Activated T-helper 9 cell treated with anti-CD3 and anti-CD28 coated beads, Interleukin-2, amount 50 U/mL, for 16 hours (primary cell): ENCODE measurements around the gene MUC4.
"Not testable (repeated sequence)": the region's sequence is repeated elsewhere in the genome, so short reads cannot be mapped to it uniquely, and the experiment has no call there.

Experiments
- DNase-seq: peaks from one replicate; pipeline ENCODE4 v3.0.0-alpha.2; 2020; ENCODE audit warnings: low read depth

Gene MUC4

GRCh38 chr3:195738274-195739044 lies 73.3 kb downstream of the MUC4 start:
- no peak for DNase-seq

GRCh38 chr3:195737782-195738181 lies 73.9 kb downstream of the MUC4 start:
- DNase-seq, result not testable (repeated sequence)

- DNase-seq, result no peak
Observed at GRCh38 chr3:195736866-195737490, 74.8 kb downstream of the MUC4 start.

- no peak for DNase-seq
Observed at GRCh38 chr3:195735036-195735695, 76.6 kb downstream of the MUC4 start.

GRCh38 chr3:195732940-195733339 lies 78.8 kb downstream of the MUC4 start:
- DNase-seq, result no peak

- DNase-seq, result no peak
Observed at GRCh38 chr3:195731356-195731905, 80.3 kb downstream of the MUC4 start.

GRCh38 chr3:195729476-195730251 lies 82.1 kb downstream of the MUC4 start:
- no peak for DNase-seq

GRCh38 chr3:195728789-195729188 lies 82.9 kb downstream of the MUC4 start:
- DNase-seq, result not testable (repeated sequence)

GRCh38 chr3:195727606-195728195 lies 84.0 kb downstream of the MUC4 start:
- DNase-seq, result no peak

GRCh38 chr3:195725916-195726740 lies 85.6 kb downstream of the MUC4 start:
- DNase-seq, result not testable (repeated sequence)

GRCh38 chr3:195724363-195724762 lies 87.4 kb downstream of the MUC4 start:
- DNase-seq, result not testable (repeated sequence)

GRCh38 chr3:195722996-195723345 lies 88.8 kb downstream of the MUC4 start:
- not testable (repeated sequence) for DNase-seq

- DNase-seq, result not testable (repeated sequence)
Observed at GRCh38 chr3:195722139-195722995, 89.4 kb downstream of the MUC4 start.

- not testable (repeated sequence) for DNase-seq
Observed at GRCh38 chr3:195720831-195721506, 90.8 kb downstream of the MUC4 start, which contains the start of gene MUC20. TSS of gene MUC20 (plus strand) at chr3:195720978. CDS start at chr3:195721008, 30 bp downstream.

GRCh38 chr3:195719514-195720254 lies 92.0 kb downstream of the MUC4 start:
- DNase-seq, result not testable (repeated sequence)

GRCh38 chr3:195718477-195718984 lies 93.2 kb downstream of the MUC4 start:
- no peak for DNase-seq

GRCh38 chr3:195717852-195718476 lies 93.8 kb downstream of the MUC4 start:
- DNase-seq, result no peak

GRCh38 chr3:195717416-195717815 lies 94.3 kb downstream of the MUC4 start:
- DNase-seq, result no peak
